Activated CD8-positive, alpha-beta memory T cell treated with anti-CD3 and anti-CD28 coated beads, Interleukin-2, amount 50 U/mL, for 48 hours (primary cell): ENCODE measurements around the gene ERCC6L2.

Source experiments
- DNase-seq: peaks from one replicate; pipeline ENCODE4 v3.0.0-alpha.2; 2020

Gene ERCC6L2

GRCh38 chr9:95930277-95930676 lies 54.8 kb downstream of the ERCC6L2 start:
- no peak for DNase-seq

DNA sequence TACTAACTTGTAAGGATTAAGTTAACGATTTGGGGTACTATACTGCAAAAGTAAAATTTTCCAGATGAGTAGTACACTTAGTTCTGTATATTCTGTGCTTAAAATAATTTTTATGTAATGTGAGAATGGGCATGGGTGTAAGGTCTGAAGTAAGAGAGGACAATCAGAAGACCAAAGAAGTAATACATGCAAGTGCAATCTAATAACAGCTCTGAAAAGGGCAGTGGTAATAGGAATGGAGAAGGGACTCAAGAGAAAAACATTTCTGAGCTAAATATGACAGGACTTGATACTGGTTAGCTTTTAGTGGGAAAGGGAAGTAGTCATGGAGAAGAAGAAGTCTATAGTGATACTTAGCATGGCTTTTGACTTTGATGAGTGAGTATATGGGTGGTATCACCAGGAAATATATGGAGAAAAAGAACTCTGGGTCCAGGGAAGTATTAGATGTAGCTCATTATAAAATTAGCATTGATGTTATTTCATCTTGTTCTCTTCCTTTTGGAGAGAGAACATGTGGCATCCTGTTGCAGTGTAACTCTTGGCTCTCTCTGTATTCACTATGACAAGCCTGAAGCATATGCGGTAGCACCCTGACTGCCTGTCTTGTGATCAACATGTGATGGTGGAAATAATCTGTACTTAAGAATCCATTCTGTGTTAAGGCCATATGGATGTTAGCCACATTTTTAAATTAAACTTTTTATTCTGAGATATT lies 60.5 kb downstream of the ERCC6L2 start:
- no peak for DNase-seq

DNA sequence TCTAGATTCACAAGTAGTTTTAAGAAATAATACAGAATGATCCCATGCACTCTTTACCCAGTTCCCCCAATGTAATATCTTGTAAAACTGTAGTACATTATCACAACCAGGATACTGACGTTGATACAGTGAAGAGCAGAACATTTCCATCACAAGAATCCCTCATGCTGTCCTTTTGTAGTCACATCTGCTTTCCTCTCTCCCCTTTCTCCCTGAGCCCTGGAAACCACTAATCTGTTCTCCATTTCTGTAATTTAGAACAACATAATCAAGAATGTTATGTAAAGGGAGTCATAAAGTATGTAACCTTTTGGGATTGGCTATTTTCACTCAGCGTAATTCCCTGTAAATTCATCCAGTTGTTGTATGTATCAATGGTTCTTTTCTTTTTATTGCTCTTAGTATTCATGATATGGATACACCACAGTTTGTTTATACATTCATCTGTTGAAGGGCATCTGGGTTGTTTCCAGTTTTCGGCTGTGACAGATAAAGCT lies 61.1 kb downstream of the ERCC6L2 start:
- no peak for DNase-seq

GRCh38 chr9:95937131-95937530 lies 61.6 kb downstream of the ERCC6L2 start:
- DNase-seq, result no peak

DNA sequence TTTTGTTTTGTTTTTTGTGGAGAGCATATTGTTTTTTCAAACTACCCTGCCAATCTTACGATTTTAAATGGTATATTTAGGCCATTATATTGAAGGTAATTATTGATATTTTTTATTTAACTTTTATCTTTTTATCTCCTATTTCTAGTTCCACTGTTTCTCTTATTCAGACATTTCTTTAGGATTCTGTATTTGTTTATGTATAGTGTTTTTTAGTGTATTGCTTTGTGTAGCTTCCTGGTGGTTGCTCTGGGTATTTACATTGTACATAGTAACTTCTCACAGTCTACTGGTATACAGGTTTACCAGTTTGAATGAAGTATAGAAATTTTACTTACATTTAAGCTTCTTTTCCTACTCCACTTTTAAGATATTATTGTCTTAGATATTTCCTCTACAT lies 63.2 kb downstream of the ERCC6L2 start:
- no peak for DNase-seq

DNA sequence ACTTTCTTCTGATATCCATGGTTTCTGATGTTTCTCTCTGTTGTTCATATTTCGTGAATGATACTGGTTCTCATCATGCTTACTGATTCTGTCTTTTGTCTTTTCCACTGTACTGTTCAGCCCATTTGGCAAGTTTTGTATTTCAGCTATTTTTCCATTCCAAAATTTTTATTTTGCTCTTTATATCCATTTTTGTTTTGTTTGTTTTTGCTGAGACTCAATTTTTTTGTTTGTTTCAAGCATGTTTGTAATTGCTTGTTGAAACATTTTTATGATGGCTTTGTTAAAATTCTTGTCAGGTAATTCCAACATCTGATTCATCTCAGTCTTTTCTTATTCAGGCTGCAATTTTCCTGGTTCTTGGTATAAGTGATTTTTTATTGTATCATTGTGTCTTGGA lies 64.0 kb downstream of the ERCC6L2 start:
- no peak for DNase-seq

GRCh38 chr9:95940265-95940664 lies 64.8 kb downstream of the ERCC6L2 start:
- DNase-seq, result no peak

- no peak for DNase-seq
These were observed 66.5 kb downstream of the ERCC6L2 start for GRCh38 chr9:95942016-95942415.

GRCh38 chr9:95947118-95947517 lies 71.6 kb downstream of the ERCC6L2 start:
- DNase-seq, result no peak

GRCh38 chr9:95952471-95952870 lies 77.0 kb downstream of the ERCC6L2 start:
- no peak for DNase-seq

DNA sequence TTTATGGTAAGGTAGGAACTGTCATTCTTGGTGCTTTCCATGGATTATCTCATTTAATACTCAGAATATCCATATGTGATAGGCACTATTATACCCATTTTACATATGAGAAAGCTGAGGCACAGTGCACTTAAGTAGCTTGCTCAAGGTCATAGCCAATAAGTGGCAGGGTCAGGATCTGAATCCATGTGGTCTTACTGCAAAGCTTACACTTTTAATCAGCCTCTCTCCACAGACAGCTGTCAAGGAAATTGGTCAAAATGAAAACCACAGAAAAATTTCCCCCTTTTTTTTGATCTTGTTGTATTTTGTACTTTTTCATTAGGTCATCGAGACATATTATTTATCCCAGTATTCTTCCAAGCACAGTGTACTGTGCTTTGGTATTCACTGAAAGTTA lies 78.5 kb downstream of the ERCC6L2 start:
- DNase-seq, result no peak

DNA sequence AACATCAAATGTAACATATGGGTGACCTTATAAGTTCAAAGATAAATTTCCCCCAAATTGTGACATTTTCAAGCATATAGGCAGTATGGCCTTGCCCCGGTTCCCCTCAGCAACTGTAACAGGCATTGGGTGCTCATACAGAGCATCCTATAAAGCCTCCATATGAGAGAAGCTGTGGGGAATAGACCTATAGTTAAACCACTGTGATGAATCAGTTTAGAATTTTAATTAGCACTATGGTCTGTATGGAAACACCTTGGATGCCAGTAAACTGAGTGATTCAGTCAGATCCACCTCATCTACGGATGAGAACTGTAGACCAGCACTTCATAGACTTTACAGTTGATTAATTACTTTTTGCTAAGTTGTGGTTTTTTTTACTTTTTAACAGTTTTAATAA lies 79.4 kb downstream of the ERCC6L2 start:
- no peak for DNase-seq

- DNase-seq, result no peak
These were observed 87.4 kb downstream of the ERCC6L2 start for GRCh38 chr9:95962936-95963335.

GRCh38 chr9:95963659-95964058 lies 88.2 kb downstream of the ERCC6L2 start:
- no peak for DNase-seq

DNA sequence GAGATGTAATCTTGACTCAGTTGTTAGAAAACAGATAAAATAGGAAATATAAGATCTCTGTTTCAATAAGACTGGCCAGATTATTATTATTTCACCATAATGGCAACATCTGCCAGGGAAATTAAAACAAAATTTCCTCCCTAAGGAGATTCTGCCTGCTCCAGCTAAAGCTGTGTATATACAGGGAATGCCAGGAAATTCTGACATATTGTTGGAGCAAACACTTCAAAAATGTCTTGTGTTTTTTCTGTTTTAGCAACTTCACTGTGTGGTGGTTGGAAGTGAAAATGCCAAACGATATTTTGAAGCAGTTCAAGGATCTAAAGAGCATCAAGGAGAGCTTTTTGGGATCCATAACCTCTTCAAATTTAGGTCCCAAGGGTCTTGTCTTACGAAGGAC lies 90.8 kb downstream of the ERCC6L2 start:
- DNase-seq, result no peak

GRCh38 chr9:95970317-95970716 lies 94.8 kb downstream of the ERCC6L2 start:
- DNase-seq, result no peak

DNA sequence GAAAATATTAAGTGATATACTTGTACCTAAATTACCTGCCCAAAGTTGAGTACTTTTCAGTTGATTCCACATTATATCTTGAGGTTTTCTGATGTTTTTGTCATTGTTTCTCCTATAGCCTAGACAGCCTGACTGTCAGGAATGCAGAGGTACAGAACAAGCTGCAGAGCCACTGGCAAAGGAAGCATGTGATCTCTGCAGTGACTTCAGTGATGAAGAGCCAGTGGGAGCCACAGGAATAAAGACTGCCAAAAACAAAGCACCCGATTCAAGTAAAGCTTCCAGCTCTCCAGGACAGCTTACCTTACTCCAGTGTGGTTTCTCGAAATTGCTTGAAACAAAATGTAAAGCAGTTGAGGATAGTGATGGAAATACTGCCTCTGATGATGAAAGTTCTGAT lies 96.3 kb downstream of the ERCC6L2 start:
- no peak for DNase-seq

DNA sequence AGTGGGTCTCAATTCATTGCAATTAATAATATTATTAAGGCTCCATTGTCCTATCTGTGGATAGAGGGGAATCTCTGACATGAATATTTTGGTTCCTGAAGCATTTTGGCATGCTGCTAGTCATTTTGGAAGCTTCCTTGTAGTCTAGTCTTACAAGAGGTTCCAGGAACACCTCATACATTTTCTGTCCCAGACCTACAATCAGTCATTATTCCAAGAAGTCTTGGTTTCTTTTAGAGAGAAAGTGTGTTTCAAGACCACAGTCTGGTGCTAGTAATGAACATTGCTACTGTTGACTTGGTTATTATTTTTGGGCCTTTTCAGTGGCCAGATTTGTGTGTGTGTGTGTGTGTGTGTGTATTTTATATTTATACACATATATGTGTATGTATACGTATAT lies 98.9 kb downstream of the ERCC6L2 start:
- no peak for DNase-seq

DNA sequence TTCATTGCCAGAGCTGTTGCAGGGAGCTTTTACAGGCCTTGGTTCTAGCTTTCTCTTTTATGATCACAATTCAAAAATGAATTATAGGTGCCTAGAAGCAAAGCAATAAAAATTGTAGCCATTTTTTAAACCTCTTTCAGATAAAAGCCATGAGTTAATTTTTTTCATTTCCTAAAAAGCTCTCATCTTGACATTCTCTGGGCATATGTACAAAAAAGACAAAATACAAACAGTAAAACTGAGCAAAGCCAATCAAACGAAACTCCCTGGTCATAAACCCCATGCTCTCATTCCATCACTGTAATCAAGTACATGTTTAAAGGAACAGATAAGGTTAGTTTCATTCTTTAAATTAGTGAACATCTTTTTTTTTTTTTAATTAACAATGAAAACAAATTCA lies 101.9 kb downstream of the ERCC6L2 start:
- no peak for DNase-seq

- no peak for DNase-seq
These were observed 102.6 kb downstream of the ERCC6L2 start for GRCh38 chr9:95978106-95978505.

DNA sequence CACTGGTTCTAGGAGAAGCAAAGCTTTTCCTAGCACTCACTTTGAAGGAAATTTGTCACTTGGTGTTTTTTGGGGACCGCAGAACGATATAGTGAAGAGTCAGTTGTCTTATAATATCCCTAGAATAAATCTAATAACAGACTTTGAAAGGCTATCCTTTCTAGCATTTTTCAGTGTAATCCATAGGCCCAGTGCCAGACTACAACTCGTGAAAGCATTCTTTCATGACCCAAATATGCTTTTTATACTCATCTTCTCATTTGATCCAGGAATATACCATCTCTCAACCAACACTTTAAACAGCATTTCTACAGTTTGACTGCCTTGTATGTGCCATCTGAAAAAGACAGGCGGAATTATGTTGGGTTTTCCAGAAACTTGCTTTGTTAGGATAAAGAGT lies 104.0 kb downstream of the ERCC6L2 start:
- DNase-seq, result no peak

GRCh38 chr9:95980262-95981125 lies 105.0 kb downstream of the ERCC6L2 start:
- DNase-seq, result no peak

DNA sequence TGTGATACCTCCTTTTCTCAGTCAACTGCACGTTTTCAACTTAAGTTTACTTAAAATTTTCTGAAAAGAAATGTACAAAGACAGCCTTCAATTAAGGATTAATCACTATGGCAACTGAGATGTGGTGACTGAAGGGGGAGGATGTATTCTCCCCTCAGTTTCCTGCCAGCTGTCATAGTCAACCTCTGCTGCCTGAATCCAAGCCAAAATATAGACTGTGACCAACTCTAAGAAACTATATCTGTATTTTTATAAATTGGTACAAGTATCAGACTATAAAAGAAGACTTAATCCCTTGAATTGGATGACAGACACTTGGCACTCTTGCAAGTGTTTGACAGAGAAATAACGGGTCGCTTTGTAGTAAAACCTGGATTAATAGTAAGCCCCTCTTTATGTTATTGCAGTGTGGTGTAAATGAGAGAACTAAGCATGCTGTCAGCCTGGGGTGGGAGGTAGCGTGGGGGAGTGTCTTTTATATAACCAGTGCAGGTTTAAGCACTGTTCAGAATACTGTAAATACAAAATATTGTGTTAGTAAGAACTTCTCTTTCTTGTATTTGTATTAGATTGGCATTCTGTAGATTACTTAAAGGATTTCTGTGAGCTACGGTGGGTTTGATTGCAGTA lies 106.4 kb downstream of the ERCC6L2 start:
- DNase-seq, result no peak
